GM23338 (cell line): Measurements from ENCODE around the gene OR52I1.

Experiments used
- CREB1 ChIP-seq: fragments of 250-450 bp; sonication (Bioruptor Pico); IDR thresholded peaks from 2 replicates; pipeline ENCODE4 v1.5.0; 2020; ENCODE audit warnings: low read depth, mild to moderate bottlenecking, moderate library complexity
- EZH2 ChIP-seq: fragments of 200-600 bp; sonication (generic); IDR thresholded peaks from one replicate; pipeline ENCODE4 v1.8.0; 2017; ENCODE audit warnings: antibody characterized with exemption, mild to moderate bottlenecking, low read depth; ENCODE audit not compliant: unreplicated experiment
- EZH2phosphoT487 ChIP-seq: fragments of 200-600 bp; sonication (generic); IDR thresholded peaks from one replicate; pipeline ENCODE4 v1.8.1; 2018; ENCODE audit warnings: antibody characterized with exemption; ENCODE audit not compliant: unreplicated experiment
- NANOG ChIP-seq: IDR thresholded peaks from 2 replicates; pipeline ENCODE4 v1.6.1; 2016; ENCODE audit warnings: antibody characterized with exemption, borderline replicate concordance
- POLR2AphosphoS5 ChIP-seq: IDR thresholded peaks from 2 replicates; pipeline ENCODE4 v1.6.1; 2016; ENCODE audit warnings: antibody characterized with exemption, low read depth
- STAT1 ChIP-seq: IDR thresholded peaks from one replicate; pipeline ENCODE4 v1.6.1; 2016; ENCODE audit warnings: antibody characterized with exemption; ENCODE audit not compliant: unreplicated experiment
- ZNF114 ChIP-seq: fragments of 250-450 bp; sonication (Bioruptor Pico); IDR thresholded peaks from 2 replicates; pipeline ENCODE4 v1.5.0; 2020; ENCODE audit warnings: mild to moderate bottlenecking, moderate library complexity
- TF ChIP-seq, protein P1 (sequence below), 2 experiments: fragments of 200-600 bp in 1 of 2; sonication (generic) in 1 of 2; conservative IDR thresholded peaks; 2 replicates each; pipeline versions ENCODE4 v1.5.1 to v1.6.1; 2016 to 2017; ENCODE audit warnings: antibody characterized with exemption in 2 of 2, low read depth in 2 of 2, mild to moderate bottlenecking in 2 of 2, moderate library complexity in 1 of 2
- TF ChIP-seq, protein P2 (sequence below): IDR thresholded peaks from one replicate; pipeline ENCODE4 v1.6.1; 2018; ENCODE audit warnings: antibody characterized with exemption; ENCODE audit not compliant: unreplicated experiment

DNA sequence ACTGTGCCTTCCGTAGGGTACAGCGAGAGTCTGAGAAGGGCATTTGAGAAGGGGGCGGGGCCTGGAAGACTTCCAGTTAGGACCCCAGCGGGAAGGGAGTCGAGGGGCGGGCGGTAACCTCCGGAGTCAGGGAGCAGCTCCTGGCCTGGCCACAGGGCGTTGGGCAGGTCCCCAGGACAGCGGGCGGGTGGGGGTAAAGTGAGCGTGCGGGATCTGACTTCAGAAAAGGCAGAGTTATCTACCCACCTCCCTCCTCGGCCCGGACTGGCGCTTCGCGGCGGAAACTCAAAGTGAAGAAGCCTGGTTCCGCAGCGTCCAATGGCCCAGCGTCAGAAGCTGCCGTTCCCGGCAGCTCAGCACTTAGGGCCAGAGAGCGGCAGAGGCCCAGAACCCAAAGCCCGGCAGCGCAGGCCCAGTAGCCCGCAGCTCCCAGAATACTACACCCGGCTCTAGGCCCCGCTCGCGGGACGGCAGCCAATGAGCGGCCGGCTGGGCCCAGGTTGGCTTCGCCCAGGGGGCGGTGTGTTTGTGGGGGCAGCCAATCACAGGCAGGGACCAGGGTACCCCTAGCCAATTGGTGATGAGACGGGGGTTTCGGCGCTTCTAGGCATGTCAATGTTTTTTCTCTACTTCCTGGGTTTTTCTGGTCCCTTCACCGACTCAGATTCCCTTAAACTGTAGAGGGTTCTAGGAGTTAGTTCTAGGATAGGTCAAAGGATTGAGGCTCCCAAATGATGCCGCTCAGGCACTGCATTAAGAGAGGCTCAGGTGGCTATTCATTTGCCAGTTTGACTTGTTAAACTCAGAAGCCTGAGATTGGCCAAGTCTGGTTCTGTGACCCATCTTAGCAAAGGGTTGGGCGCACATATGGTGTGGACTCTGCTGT lies 14.2 kb downstream of the OR52I1 start, which contains the start of gene TRIM68:
- TF ChIP-seq, protein P1, sequence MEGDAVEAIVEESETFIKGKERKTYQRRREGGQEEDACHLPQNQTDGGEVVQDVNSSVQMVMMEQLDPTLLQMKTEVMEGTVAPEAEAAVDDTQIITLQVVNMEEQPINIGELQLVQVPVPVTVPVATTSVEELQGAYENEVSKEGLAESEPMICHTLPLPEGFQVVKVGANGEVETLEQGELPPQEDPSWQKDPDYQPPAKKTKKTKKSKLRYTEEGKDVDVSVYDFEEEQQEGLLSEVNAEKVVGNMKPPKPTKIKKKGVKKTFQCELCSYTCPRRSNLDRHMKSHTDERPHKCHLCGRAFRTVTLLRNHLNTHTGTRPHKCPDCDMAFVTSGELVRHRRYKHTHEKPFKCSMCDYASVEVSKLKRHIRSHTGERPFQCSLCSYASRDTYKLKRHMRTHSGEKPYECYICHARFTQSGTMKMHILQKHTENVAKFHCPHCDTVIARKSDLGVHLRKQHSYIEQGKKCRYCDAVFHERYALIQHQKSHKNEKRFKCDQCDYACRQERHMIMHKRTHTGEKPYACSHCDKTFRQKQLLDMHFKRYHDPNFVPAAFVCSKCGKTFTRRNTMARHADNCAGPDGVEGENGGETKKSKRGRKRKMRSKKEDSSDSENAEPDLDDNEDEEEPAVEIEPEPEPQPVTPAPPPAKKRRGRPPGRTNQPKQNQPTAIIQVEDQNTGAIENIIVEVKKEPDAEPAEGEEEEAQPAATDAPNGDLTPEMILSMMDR (conservative IDR thresholded peaks at IDR 0.05; ENCODE audit: low read depth in 2 of 2) = no peak
- no peak for TF ChIP-seq EZH2
- TF ChIP-seq POLR2AphosphoS5 = peak; percentile 53
- TF ChIP-seq, protein P2, sequence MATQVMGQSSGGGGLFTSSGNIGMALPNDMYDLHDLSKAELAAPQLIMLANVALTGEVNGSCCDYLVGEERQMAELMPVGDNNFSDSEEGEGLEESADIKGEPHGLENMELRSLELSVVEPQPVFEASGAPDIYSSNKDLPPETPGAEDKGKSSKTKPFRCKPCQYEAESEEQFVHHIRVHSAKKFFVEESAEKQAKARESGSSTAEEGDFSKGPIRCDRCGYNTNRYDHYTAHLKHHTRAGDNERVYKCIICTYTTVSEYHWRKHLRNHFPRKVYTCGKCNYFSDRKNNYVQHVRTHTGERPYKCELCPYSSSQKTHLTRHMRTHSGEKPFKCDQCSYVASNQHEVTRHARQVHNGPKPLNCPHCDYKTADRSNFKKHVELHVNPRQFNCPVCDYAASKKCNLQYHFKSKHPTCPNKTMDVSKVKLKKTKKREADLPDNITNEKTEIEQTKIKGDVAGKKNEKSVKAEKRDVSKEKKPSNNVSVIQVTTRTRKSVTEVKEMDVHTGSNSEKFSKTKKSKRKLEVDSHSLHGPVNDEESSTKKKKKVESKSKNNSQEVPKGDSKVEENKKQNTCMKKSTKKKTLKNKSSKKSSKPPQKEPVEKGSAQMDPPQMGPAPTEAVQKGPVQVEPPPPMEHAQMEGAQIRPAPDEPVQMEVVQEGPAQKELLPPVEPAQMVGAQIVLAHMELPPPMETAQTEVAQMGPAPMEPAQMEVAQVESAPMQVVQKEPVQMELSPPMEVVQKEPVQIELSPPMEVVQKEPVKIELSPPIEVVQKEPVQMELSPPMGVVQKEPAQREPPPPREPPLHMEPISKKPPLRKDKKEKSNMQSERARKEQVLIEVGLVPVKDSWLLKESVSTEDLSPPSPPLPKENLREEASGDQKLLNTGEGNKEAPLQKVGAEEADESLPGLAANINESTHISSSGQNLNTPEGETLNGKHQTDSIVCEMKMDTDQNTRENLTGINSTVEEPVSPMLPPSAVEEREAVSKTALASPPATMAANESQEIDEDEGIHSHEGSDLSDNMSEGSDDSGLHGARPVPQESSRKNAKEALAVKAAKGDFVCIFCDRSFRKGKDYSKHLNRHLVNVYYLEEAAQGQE = no peak
- no peak for TF ChIP-seq NANOG
- no peak for TF ChIP-seq EZH2phosphoT487
- no peak for TF ChIP-seq CREB1 (CRISPR knock-in tag)
- TF ChIP-seq STAT1 = no peak
- peak; percentile 29; the same call in 1 of the 2 replicates for TF ChIP-seq ZNF114 (CRISPR knock-in tag)
